DND-41 (cell line): ENCODE data around the gene AHCYL2.

Experiments used
- EZH2 ChIP-seq: IDR thresholded peaks from 3 replicates; pipeline ENCODE4 v1.6.1; 2012; ENCODE audit warnings: borderline replicate concordance, low read depth, mild to moderate bottlenecking, moderate library complexity, low read length, inconsistent platforms; ENCODE audit not compliant: severe bottlenecking
- TF ChIP-seq, protein P1 (sequence below): IDR thresholded peaks from 2 replicates; pipeline ENCODE4 v1.5.1; 2012; ENCODE audit warnings: borderline replicate concordance, low read length, moderate library complexity, mild to moderate bottlenecking; ENCODE audit not compliant: poor library complexity, severe bottlenecking; ENCODE audit errors: extremely low read depth

DNA sequence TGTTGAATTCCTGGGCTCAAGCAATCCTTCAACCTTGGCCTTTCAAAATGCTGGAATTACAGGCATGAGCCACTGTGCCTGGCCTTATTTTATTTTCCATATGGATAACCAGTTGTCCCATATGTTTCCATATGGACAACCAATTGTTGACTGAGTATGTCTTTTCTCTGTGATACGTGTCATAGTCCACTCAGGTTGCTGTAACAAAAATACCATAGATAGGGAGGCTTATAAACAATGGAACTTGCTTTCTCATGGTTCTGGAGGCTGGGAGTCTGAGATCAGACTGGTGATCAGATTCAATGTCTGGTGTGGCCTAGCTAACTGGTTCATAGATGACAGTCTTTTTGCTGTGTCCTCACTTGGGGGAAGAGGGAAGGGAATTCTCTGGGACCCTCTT lies 19.4 kb downstream of the AHCYL2 start:
- TF ChIP-seq, protein P1, sequence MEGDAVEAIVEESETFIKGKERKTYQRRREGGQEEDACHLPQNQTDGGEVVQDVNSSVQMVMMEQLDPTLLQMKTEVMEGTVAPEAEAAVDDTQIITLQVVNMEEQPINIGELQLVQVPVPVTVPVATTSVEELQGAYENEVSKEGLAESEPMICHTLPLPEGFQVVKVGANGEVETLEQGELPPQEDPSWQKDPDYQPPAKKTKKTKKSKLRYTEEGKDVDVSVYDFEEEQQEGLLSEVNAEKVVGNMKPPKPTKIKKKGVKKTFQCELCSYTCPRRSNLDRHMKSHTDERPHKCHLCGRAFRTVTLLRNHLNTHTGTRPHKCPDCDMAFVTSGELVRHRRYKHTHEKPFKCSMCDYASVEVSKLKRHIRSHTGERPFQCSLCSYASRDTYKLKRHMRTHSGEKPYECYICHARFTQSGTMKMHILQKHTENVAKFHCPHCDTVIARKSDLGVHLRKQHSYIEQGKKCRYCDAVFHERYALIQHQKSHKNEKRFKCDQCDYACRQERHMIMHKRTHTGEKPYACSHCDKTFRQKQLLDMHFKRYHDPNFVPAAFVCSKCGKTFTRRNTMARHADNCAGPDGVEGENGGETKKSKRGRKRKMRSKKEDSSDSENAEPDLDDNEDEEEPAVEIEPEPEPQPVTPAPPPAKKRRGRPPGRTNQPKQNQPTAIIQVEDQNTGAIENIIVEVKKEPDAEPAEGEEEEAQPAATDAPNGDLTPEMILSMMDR, result no peak
- TF ChIP-seq EZH2, result no peak
